ENCODE results near the gene TXNRD2.
A peak's percentile ranks its signal among the peaks of the same experiment; 100 is the strongest.

Gene TXNRD2

DNA sequence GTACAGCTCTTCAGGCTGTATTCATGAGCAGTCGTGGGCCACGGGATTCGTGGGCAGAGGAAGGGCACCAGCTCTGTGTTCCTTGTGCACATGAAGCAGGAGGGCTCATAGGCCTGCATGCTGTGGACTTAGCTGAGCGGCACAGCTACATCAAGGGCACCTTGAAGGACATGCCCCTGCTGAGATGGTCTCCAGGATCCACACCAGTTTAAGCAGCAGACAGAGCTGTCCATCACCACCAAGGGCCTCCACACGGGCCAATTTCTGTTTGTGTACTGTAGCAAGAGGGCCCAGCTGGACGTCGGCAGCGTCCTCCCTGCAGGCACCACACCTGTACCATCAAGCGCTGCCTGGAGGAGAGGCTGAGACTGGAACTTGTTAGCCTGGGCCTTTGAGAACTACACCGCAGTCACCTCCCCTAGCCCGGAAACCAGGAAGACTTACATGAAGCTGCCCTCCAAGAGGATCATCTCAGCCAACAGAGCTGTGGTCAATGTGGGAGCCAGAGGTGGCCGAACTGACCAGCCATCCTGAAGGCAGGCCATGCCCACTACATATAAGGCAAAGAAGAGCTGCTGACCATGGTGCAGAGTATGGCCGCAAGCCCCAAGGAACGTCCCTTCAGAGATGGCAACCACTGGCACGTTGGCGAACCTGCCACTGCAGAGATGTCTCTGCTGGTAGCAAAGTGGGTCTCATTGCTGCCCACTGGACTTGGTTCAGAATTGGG, 54.2 kb downstream of the TXNRD2 start:
- no peaks in the 10 kb centered on the region for H3K27me3 ChIP-seq
- H3K4me3 ChIP-seq (ENCODE audit: low read depth in 1 of 2, low read length in 1 of 2) = peak overlapping the region; percentile 40 to 53
- TF ChIP-seq, protein P1, sequence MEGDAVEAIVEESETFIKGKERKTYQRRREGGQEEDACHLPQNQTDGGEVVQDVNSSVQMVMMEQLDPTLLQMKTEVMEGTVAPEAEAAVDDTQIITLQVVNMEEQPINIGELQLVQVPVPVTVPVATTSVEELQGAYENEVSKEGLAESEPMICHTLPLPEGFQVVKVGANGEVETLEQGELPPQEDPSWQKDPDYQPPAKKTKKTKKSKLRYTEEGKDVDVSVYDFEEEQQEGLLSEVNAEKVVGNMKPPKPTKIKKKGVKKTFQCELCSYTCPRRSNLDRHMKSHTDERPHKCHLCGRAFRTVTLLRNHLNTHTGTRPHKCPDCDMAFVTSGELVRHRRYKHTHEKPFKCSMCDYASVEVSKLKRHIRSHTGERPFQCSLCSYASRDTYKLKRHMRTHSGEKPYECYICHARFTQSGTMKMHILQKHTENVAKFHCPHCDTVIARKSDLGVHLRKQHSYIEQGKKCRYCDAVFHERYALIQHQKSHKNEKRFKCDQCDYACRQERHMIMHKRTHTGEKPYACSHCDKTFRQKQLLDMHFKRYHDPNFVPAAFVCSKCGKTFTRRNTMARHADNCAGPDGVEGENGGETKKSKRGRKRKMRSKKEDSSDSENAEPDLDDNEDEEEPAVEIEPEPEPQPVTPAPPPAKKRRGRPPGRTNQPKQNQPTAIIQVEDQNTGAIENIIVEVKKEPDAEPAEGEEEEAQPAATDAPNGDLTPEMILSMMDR (IDR thresholded peaks at IDR 0.05) = no peak
- no peaks in the 10 kb centered on the region for H3K36me3 ChIP-seq
- no peaks in the 10 kb centered on the region for H3K9me3 ChIP-seq
- H3K27ac ChIP-seq = peak overlapping the region; percentile 96
- peaks cover 47 to 53% of the 10 kb centered on the region in 2 experiments for H3K4me1 ChIP-seq (ENCODE audit: control insufficient read depth in 1 of 2, insufficient read depth in 1 of 2, low read depth in 1 of 2, low read length in 1 of 2)

DNA sequence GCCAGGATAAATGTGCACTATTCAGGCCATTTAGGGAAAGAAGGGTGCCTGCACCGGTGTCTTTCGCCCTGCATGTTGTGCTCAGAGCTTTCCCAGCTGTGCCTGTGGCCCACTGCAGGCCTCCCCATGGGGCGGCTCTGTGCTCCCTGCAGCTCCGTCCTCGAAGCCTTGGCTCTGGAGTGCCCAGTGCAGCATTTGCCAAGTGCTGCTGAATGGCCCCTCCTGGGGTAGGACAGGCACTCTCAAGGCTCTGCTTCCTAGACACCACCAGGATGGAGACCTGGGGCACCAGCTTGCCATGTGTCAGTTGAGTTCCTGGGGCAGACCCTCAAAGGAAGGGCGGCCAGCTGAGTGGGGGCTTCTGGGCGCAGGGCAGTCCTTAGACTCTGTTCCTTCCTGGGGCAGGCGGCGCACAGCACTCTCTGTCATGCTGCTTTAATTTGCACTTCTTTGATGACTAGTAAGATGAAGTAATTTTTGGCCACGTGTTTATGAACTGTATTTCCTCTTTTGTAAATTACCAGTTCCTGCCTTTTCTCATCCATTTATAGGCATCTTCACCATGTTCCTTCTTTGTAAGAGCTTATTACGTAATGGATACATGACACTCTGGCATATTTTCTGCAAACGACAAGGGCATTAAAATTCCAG, 54.9 kb downstream of the TXNRD2 start:
- TF ChIP-seq, protein P1 (IDR thresholded peaks at IDR 0.05) = peak; percentile 30
- peak overlapping the region; percentile 96 for H3K27ac ChIP-seq
- H3K4me1 ChIP-seq (ENCODE audit: control insufficient read depth in 1 of 2, insufficient read depth in 1 of 2, low read depth in 1 of 2, low read length in 1 of 2) = peaks cover 41 to 47% of the 10 kb centered on the region in 2 experiments

DNA sequence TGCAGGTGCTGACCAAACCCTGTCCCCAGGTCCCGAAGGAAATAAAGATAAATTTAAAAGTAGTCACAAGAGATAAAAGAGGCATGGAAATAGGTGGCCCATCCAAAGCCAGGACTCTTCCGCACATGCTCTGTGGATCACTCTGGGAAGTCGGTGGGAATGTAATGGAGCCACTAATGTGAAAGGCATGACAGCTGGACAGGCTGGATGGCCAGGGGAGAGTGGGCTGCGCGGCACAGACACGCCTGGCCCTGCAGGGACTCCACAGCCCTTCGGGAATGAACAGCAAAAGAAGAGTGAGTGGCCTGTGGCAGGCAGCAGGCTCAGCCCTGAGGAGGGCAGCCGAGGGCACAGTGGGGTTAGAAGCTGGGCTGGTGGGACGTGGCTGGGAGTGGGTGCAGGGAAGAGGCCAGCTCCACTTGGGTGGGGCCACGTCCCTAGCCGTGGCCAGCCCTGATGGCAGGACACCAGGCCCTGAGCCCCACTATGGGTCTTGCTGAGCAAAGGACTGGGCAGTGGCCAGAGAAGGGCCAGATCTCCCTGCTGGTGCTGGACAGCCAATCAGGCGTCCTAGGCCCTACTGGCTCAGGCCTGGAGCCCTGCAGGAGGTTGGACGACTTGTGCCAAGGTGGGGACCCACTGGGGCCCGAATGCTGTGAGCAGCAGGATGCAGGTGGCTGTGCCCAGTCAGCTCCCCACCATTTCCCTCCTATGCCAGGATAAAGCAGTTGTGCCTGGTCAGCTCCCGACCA, 55.6 kb downstream of the TXNRD2 start:
- H3K4me1 ChIP-seq (ENCODE audit: control insufficient read depth in 1 of 2, insufficient read depth in 1 of 2, low read depth in 1 of 2, low read length in 1 of 2) = peaks cover 34 to 40% of the 10 kb centered on the region in 2 experiments
- H3K27ac ChIP-seq = peak overlapping the region; percentile 96
- H3K4me3 ChIP-seq (ENCODE audit: low read depth in 1 of 2, low read length in 1 of 2) = peak overlapping the region; percentile 40 to 53
- no peaks in the 10 kb centered on the region for H3K27me3 ChIP-seq
- TF ChIP-seq, protein P1 (IDR thresholded peaks at IDR 0.05) = no peak
- H3K36me3 ChIP-seq = no peaks in the 10 kb centered on the region
- H3K9me3 ChIP-seq = no peaks in the 10 kb centered on the region

More for the DNA sequence above, 54.9 kb downstream of the TXNRD2 start:
- Histone ChIP-seq H3K36me3 (no peaks in the 10 kb centered on the region), H3K27me3 (no peaks in the 10 kb centered on the region), H3K9me3 (no peaks in the 10 kb centered on the region), H3K4me3 (ENCODE audit: low read depth in 1 of 2, low read length in 1 of 2) (peak overlapping the region; percentile 40 to 53)

DNA sequence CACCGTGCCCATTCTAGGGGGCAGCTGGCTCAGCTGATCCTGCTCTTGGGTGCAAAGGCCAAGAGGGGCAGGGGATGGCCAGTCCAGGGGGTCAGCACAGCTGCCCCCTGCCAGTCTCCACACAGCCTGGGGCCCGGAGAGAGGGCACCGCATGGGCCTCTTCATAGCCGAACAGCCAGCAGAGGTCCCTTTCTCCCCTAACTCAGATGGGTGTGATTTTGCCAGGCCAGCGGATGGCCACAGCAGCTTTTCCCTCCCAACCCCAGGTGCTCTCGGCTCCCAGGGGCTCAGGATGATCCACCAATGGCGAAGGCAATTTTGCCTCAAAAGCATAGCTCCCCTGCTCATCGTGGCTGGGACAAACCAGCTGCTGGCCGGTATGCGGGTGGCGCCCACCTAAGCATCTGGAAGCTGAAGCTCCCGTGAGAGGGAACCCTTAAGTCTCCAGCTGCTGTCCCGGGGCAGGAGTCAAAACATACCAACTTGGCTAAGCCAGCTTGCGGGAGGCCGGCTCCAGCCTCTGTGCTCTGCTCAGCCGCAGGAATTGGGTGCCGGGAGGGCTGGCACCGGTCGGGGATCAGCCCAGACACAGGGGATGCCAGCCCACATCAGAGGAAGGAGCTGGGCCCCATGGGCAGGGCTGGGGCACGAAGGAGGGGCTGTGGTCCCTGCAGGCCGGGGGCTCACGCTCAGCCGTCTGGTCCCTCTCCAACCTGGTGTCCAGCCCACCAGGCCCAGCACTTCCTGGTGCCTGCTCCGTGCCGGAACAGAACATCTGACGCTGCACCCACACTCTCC, 56.5 kb downstream of the TXNRD2 start:
- no peaks in the 10 kb centered on the region for H3K9me3 ChIP-seq
- no peak overlapping the region for H3K4me3 ChIP-seq (ENCODE audit: low read depth in 1 of 2, low read length in 1 of 2)
- peaks cover 29 to 33% of the 10 kb centered on the region in 2 experiments for H3K4me1 ChIP-seq (ENCODE audit: control insufficient read depth in 1 of 2, insufficient read depth in 1 of 2, low read depth in 1 of 2, low read length in 1 of 2)
- TF ChIP-seq, protein P1 (IDR thresholded peaks at IDR 0.05) = no peak
- no peaks in the 10 kb centered on the region for H3K27me3 ChIP-seq
- no peaks in the 10 kb centered on the region for H3K36me3 ChIP-seq
- H3K27ac ChIP-seq = peak overlapping the region; percentile 96
